Calu3 (cell line): ENCODE data around the gene HNRNPH2. TPM values are rescaled to one million over a fixed set of nuclear protein-coding genes. Genes with fewer than 3 reads are reported as not detected.

Experiments
- BruUV-seq: library from RNA; stranded (reverse); fragments of 400-500 nt; replicated peaks from 2 replicates; lab custom pipeline; 2021; lab: Mats Ljungman, UMichigan
- CTCF ChIA-PET: fragments of 300-600 bp; sonication (Branson Sonifier 250); formaldehyde crosslinking; loops from one replicate; lab custom pipeline; 2022; ENCODE audit warnings: antibody characterized with exemption; lab: Charles Lee
- DNase-seq: peaks from one replicate; pipeline ENCODE4 v3.0.0; 2022
- H3K27ac Mint-ChIP-seq: one replicate; pipeline ENCODE4 v1.8.0; 2022; ENCODE audit warnings: mixed read lengths; ENCODE audit not compliant: unreplicated experiment
- H3K27me3 Mint-ChIP-seq: one replicate; pipeline ENCODE4 v1.8.0; 2022; ENCODE audit warnings: mixed read lengths; ENCODE audit not compliant: unreplicated experiment
- H3K36me3 Mint-ChIP-seq: one replicate; pipeline ENCODE4 v1.8.0; 2022; ENCODE audit warnings: mild to moderate bottlenecking, moderate library complexity, mixed read lengths; ENCODE audit not compliant: insufficient read depth, unreplicated experiment
- H3K4me1 Mint-ChIP-seq: one replicate; pipeline ENCODE4 v1.8.0; 2022; ENCODE audit warnings: mild to moderate bottlenecking, low read depth, mixed read lengths; ENCODE audit not compliant: unreplicated experiment
- H3K4me3 Mint-ChIP-seq: one replicate; pipeline ENCODE4 v1.8.0; 2022; ENCODE audit warnings: mild to moderate bottlenecking, low read depth, moderate library complexity, mixed read lengths; ENCODE audit not compliant: unreplicated experiment
- H3K9me3 Mint-ChIP-seq: one replicate; pipeline ENCODE4 v1.8.0; 2022; ENCODE audit warnings: low read depth, mixed read lengths; ENCODE audit not compliant: unreplicated experiment
- CTCF ChIP-seq: fragments of 200-600 bp; IDR thresholded peaks from one replicate; pipeline ENCODE4 v1.8.0; 2022; ENCODE audit warnings: antibody characterized with exemption; ENCODE audit not compliant: unreplicated experiment
- intact Hi-C: fragments of 100-400 bp; cut with micrococcal nuclease; formaldehyde crosslinking; loops from one replicate; pipeline ENCODE4 v1.10.0; 2022; ENCODE audit not compliant: unreplicated experiment
- total RNA-seq: library from RNA; stranded (reverse); gene quantifications from 2 replicates; pipeline ENCODE4 v1.2.3, GENCODE V29; 2022

Gene HNRNPH2
- total RNA-seq, 1 experiment from 2014 or later, result 71.8 TPM

- CTCF ChIA-PET, result no interaction called here
- peak overlapping the region; percentile 88 for H3K4me3 Mint-ChIP-seq
- H3K4me1 Mint-ChIP-seq, result peaks cover 15% of the 10 kb centered on the region
- BruUV-seq, result no TSS peak
- TF ChIP-seq CTCF, result no peak
- H3K9me3 Mint-ChIP-seq, result no peaks in the 10 kb centered on the region
- intact Hi-C loops, result loop anchor here (2.0 kb wide), 1 partner anchor 17 kb away; the partner anchor contains the start of gene HNRNPH2
- H3K27me3 Mint-ChIP-seq, result peaks cover 1% of the 10 kb centered on the region
- DNase-seq, result no peak
- H3K36me3 Mint-ChIP-seq, result peaks cover 60% of the 10 kb centered on the region
- H3K27ac Mint-ChIP-seq, result peak overlapping the region; percentile 96
Measured at GRCh38 chrX:101391831-101392230, 16.2 kb upstream of the HNRNPH2 start.

- H3K36me3 Mint-ChIP-seq, result peaks cover 61% of the 10 kb centered on the region
- no peaks in the 10 kb centered on the region for H3K9me3 Mint-ChIP-seq
- CTCF ChIA-PET, result no interaction called here
- H3K27ac Mint-ChIP-seq, result peak overlapping the region; percentile 72
- no TSS peak for BruUV-seq
- intact Hi-C loops, result no loop called here
- no peak for DNase-seq
- TF ChIP-seq CTCF, result no peak
- peak overlapping the region; percentile 88 for H3K4me3 Mint-ChIP-seq
- peaks cover 15% of the 10 kb centered on the region for H3K4me1 Mint-ChIP-seq
- H3K27me3 Mint-ChIP-seq, result no peaks in the 10 kb centered on the region
Measured at GRCh38 chrX:101393530-101394305, 14.3 kb upstream of the HNRNPH2 start.

- no peak for TF ChIP-seq CTCF
- CTCF ChIA-PET, result no interaction called here
- Mint-ChIP-seq H3K9me3 (no peaks in the 10 kb centered on the region), H3K27ac (no peak overlapping the region), H3K27me3 (no peaks in the 10 kb centered on the region), H3K36me3 (peaks cover 61% of the 10 kb centered on the region), H3K4me1 (peaks cover 15% of the 10 kb centered on the region), H3K4me3 (no peak overlapping the region)
- intact Hi-C loops, result no loop called here
- no peak for DNase-seq
- no TSS peak for BruUV-seq
Measured at GRCh38 chrX:101394372-101394771, 13.7 kb upstream of the HNRNPH2 start.

- Mint-ChIP-seq H3K36me3 (peaks cover 56% of the 10 kb centered on the region), H3K9me3 (no peaks in the 10 kb centered on the region), H3K27ac (no peak overlapping the region), H3K4me1 (peaks cover 15% of the 10 kb centered on the region), H3K4me3 (no peak overlapping the region), H3K27me3 (no peaks in the 10 kb centered on the region)
- intact Hi-C loops, result no loop called here
- no peak for DNase-seq
- CTCF ChIA-PET, result no interaction called here
- no TSS peak for BruUV-seq
- no peak for TF ChIP-seq CTCF
Measured at GRCh38 chrX:101395789-101396188, 12.2 kb upstream of the HNRNPH2 start.
